Endothelial cell (in vitro differentiated cells): Measurements from ENCODE around the gene HOXA3. TPM values are rescaled to one million over a fixed set of nuclear protein-coding genes. Genes with fewer than 3 reads are reported as not detected.

Experiments
- DNase-seq: peaks from one replicate; pipeline ENCODE4 v3.0.0; 2021; ENCODE audit warnings: low spot score
- H3K27ac Mint-ChIP-seq: one replicate; pipeline ENCODE4 v1.8.0; 2021; ENCODE audit warnings: mixed read lengths, inconsistent platforms; ENCODE audit not compliant: unreplicated experiment
- H3K27me3 Mint-ChIP-seq: one replicate; pipeline ENCODE4 v1.8.0; 2021; ENCODE audit warnings: mild to moderate bottlenecking, moderate library complexity, mixed read lengths, inconsistent platforms; ENCODE audit not compliant: unreplicated experiment
- H3K36me3 Mint-ChIP-seq: one replicate; pipeline ENCODE4 v1.8.0; 2021; ENCODE audit warnings: mild to moderate bottlenecking, low read depth, mixed read lengths, inconsistent platforms; ENCODE audit not compliant: unreplicated experiment
- H3K4me1 Mint-ChIP-seq: one replicate; pipeline ENCODE4 v1.8.0; 2021; ENCODE audit warnings: mild to moderate bottlenecking, mixed read lengths, inconsistent platforms; ENCODE audit not compliant: unreplicated experiment
- H3K4me3 Mint-ChIP-seq: one replicate; pipeline ENCODE4 v1.8.0; 2021; ENCODE audit warnings: mild to moderate bottlenecking, mixed read lengths, inconsistent platforms; ENCODE audit not compliant: unreplicated experiment
- H3K9me3 Mint-ChIP-seq: one replicate; pipeline ENCODE4 v1.8.0; 2021; ENCODE audit warnings: mixed read lengths, inconsistent platforms; ENCODE audit not compliant: unreplicated experiment
- total RNA-seq: library from RNA; stranded (reverse); fragmentation: NEBNext Ultra II Directional; extraction: Animal tissue kit (Norgen Biotek cat#: 25700); gene quantifications from one replicate; pipeline ENCODE4 v1.2.1, GENCODE V29; 2021; ENCODE audit not compliant: unreplicated experiment
- TF ChIP-seq, protein P1 (sequence below): fragments of 200-600 bp; sonication (generic); IDR thresholded peaks from one replicate; pipeline ENCODE4 v1.5.0; 2021; ENCODE audit warnings: antibody characterized with exemption; ENCODE audit not compliant: unreplicated experiment

The HOXA3 gene
- total RNA-seq, 1 donor from 2014 or later: 0.13 TPM

DNA sequence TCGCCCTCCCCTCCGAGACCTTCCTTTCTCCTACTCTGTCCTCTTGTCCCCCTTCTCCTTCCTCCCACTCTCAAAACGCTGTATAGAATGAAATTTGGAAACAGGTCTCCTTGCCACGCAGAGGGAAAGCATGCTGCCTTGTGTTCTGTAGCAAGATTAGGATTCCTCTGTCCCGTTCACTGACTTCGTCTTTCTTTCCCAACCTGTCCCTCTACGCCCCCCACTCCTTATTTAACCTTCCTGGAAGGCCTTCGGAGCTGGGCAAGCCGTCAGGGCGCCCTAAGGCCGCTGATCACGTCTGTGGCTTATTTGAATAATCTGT lies 11.6 kb upstream of the HOXA3 start:
- Mint-ChIP-seq H3K27ac (no peak overlapping the region), H3K4me3 (no peak overlapping the region), H3K4me1 (peaks cover 31% of the 10 kb centered on the region), H3K27me3 (peaks cover 36% of the 10 kb centered on the region), H3K9me3 (no peaks in the 10 kb centered on the region), H3K36me3 (peaks cover 4% of the 10 kb centered on the region)
- DNase-seq: no peak
- TF ChIP-seq, protein P1, sequence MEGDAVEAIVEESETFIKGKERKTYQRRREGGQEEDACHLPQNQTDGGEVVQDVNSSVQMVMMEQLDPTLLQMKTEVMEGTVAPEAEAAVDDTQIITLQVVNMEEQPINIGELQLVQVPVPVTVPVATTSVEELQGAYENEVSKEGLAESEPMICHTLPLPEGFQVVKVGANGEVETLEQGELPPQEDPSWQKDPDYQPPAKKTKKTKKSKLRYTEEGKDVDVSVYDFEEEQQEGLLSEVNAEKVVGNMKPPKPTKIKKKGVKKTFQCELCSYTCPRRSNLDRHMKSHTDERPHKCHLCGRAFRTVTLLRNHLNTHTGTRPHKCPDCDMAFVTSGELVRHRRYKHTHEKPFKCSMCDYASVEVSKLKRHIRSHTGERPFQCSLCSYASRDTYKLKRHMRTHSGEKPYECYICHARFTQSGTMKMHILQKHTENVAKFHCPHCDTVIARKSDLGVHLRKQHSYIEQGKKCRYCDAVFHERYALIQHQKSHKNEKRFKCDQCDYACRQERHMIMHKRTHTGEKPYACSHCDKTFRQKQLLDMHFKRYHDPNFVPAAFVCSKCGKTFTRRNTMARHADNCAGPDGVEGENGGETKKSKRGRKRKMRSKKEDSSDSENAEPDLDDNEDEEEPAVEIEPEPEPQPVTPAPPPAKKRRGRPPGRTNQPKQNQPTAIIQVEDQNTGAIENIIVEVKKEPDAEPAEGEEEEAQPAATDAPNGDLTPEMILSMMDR: no peak

DNA sequence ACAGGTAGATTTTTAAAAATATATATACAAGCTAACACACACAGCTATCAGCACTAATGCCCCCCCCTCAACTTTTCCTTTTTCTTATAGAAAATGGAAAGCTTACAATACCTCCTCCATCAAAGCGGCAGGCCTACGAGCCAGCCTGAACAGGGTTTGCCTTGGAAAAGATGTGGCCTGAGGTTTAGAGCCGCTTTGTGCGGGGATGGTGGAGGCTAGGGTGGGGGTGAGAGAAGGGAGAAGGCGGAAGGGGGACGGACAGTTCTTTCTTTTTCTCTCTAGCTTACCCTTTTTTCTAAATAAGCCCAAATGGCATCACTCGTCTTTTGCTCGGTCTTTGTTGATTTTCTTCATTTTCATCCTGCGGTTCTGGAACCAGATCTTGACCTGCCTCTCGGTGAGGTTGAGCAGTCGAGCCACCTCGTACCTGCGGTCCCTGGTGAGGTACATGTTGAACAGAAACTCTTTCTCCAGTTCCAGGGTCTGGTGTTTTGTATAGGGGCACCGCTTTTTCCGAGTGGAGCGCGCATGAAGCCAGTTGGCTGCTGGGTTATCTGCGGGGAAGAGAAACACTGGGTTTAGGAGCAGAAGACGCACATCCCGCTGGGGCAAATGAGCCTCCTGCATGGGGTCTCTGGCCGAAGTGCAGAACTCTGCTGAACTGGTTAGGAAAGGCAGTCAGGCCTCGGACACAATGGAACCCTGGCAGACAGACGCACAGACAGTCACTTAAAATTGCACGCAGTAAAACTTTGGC lies 11.1 kb upstream of the HOXA3 start:
- Mint-ChIP-seq H3K4me3 (no peak overlapping the region), H3K4me1 (peaks cover 26% of the 10 kb centered on the region), H3K27ac (no peak overlapping the region), H3K9me3 (no peaks in the 10 kb centered on the region), H3K27me3 (peaks cover 34% of the 10 kb centered on the region), H3K36me3 (peaks cover 4% of the 10 kb centered on the region)
- DNase-seq: no peak
- TF ChIP-seq, protein P1: no peak

DNA sequence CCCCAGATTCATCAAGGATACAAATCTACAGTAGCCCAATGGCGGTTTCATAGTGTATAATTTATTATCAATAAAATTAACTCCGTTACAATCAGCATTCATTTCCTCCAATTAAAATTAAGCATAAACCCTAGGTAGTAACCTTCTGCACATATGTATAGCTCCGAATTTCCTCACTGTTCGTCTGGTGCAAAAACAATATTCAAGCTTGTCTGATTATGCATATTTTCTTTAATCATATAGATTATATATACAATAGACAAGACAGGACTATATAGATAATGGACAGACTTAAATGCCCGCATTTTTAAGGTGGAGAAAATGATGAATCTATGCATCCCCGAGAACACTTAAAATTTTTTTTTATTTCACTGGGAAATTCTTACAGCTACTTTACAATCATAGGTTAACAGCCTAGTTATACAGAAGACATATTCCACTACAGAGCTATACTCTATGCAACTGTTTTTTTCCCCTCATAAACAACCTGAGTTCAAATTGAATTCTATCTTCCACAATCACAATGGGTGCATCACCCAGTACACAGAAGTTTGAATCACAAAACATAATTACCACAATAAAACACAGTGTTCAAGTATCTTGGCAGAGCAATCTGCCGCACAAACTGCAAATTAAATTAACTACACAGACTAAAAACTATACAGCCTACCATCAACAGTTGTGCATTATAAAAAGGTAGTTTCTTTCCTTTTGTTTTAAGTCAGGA lies 10.3 kb upstream of the HOXA3 start:
- DNase-seq: no peak
- Mint-ChIP-seq H3K9me3 (no peaks in the 10 kb centered on the region), H3K27ac (no peak overlapping the region), H3K36me3 (peaks cover 4% of the 10 kb centered on the region), H3K4me3 (no peak overlapping the region), H3K27me3 (peaks cover 33% of the 10 kb centered on the region), H3K4me1 (peaks cover 19% of the 10 kb centered on the region)
- TF ChIP-seq, protein P1: no peak

DNA sequence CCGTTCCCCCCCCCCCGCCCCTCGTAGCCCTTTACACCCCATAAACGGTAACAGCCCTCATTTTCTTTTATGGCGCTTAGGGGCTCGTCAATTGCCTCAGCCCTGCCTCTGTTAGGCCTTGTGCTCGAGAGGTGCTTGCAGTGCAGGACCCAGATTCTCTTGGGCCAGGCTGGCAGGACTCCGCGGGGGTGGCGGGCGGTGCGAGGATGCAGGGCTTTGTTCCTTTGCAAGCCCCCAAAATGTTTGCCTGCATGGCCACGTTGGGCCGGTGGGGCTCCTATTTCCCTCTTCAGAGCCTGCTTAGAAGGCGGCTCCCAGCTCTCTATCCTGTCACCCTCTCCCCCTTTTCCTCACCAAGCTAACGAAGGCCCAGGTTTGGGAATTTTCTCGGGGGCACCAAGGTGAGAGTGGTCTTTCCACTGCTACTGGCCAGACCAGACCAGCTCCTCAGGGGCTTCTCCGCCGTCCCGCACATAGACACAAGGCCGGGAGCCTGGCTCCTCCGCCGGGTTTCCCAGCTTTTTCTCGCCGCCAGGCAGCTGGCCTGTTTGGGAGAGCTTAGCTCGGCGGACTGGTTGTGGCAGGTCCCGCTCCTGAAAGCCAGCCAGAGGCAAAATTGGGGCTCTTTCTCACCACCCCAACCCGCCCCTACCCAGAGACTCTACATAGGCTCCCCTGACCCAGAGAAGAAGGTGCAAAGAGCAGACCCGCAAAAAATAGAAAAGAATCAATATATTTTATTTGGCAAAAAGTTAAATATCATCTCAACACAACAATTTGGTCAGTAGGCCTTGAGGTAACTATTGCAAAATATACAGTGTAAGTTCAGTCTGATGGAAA lies 9.6 kb upstream of the HOXA3 start:
- Mint-ChIP-seq H3K9me3 (no peaks in the 10 kb centered on the region), H3K4me1 (peaks cover 13% of the 10 kb centered on the region), H3K27me3 (peaks cover 35% of the 10 kb centered on the region), H3K27ac (no peak overlapping the region), H3K4me3 (no peak overlapping the region), H3K36me3 (peaks cover 4% of the 10 kb centered on the region)
- TF ChIP-seq, protein P1: no peak
- no peak for DNase-seq
